ENCODE measurements around the gene MED27.
"Not testable (repeated sequence)": the region's sequence is repeated elsewhere in the genome, so short reads cannot be mapped to it uniquely, and the experiment has no call there.

Gene MED27

GRCh38 chr9:131936929-131937328 lies 142.7 kb downstream of the MED27 start:
- no peak for DNase-seq (ENCODE audit: low read depth, low spot score)
- Histone ChIP-seq H3K4me3 (ENCODE audit: insufficient read length, low read depth) (no peak overlapping the region), H3K9ac (ENCODE audit: insufficient read length, low read depth) (no peak overlapping the region), H3K36me3 (ENCODE audit: insufficient read depth, insufficient read length, low read length) (peaks cover 22% of the 10 kb centered on the region), H3K4me1 (ENCODE audit: insufficient read depth, insufficient read length) (no peaks in the 10 kb centered on the region), H3K9me3 (ENCODE audit: insufficient read depth, low read length) (no peaks in the 10 kb centered on the region), H3K27me3 (ENCODE audit: insufficient read depth, insufficient read length) (no peaks in the 10 kb centered on the region)
- no peak for TF ChIP-seq YY1 (IDR thresholded peaks at IDR 0.05; ENCODE audit: insufficient read depth, insufficient read length)
- no peak for TF ChIP-seq ZNF274 (IDR thresholded peaks at IDR 0.05; ENCODE audit: low read depth, low read length)
- no peak for TF ChIP-seq SUZ12 (IDR thresholded peaks at IDR 0.05; ENCODE audit: extremely low read depth, insufficient read depth, insufficient read length)

- no peaks in the 10 kb centered on the region for H3K4me1 ChIP-seq (ENCODE audit: insufficient read depth, insufficient read length)
- peaks cover 22% of the 10 kb centered on the region for H3K36me3 ChIP-seq (ENCODE audit: insufficient read depth, insufficient read length, low read length)
- no peak for DNase-seq (ENCODE audit: low read depth, low spot score)
- TF ChIP-seq SUZ12 (IDR thresholded peaks at IDR 0.05; ENCODE audit: extremely low read depth, insufficient read depth, insufficient read length) (no peak), YY1 (IDR thresholded peaks at IDR 0.05; ENCODE audit: insufficient read depth, insufficient read length) (no peak), ZNF274 (IDR thresholded peaks at IDR 0.05; ENCODE audit: low read depth, low read length) (no peak)
- H3K27me3 ChIP-seq (ENCODE audit: insufficient read depth, insufficient read length), result no peaks in the 10 kb centered on the region
- no peak overlapping the region for H3K4me3 ChIP-seq (ENCODE audit: insufficient read length, low read depth)
- H3K9me3 ChIP-seq (ENCODE audit: insufficient read depth, low read length), result no peaks in the 10 kb centered on the region
- no peak overlapping the region for H3K9ac ChIP-seq (ENCODE audit: insufficient read length, low read depth)
Observed at GRCh38 chr9:131934673-131935072, 145.0 kb downstream of the MED27 start.

GRCh38 chr9:131927091-131927490 lies 152.6 kb downstream of the MED27 start:
- Histone ChIP-seq H3K36me3 (ENCODE audit: insufficient read depth, insufficient read length, low read length) (no peaks in the 10 kb centered on the region), H3K27me3 (ENCODE audit: insufficient read depth, insufficient read length) (no peaks in the 10 kb centered on the region), H3K9ac (ENCODE audit: insufficient read length, low read depth) (no peak overlapping the region), H3K9me3 (ENCODE audit: insufficient read depth, low read length) (no peaks in the 10 kb centered on the region), H3K4me1 (ENCODE audit: insufficient read depth, insufficient read length) (peaks cover 3% of the 10 kb centered on the region), H3K4me3 (ENCODE audit: insufficient read length, low read depth) (no peak overlapping the region)
- TF ChIP-seq YY1 (IDR thresholded peaks at IDR 0.05; ENCODE audit: insufficient read depth, insufficient read length) (no peak), SUZ12 (IDR thresholded peaks at IDR 0.05; ENCODE audit: extremely low read depth, insufficient read depth, insufficient read length) (no peak), ZNF274 (IDR thresholded peaks at IDR 0.05; ENCODE audit: low read depth, low read length) (no peak)
- no peak for DNase-seq (ENCODE audit: low read depth, low spot score)

GRCh38 chr9:131926360-131926922 lies 153.2 kb downstream of the MED27 start:
- Histone ChIP-seq H3K36me3 (ENCODE audit: insufficient read depth, insufficient read length, low read length) (no peaks in the 10 kb centered on the region), H3K9me3 (ENCODE audit: insufficient read depth, low read length) (no peaks in the 10 kb centered on the region), H3K9ac (ENCODE audit: insufficient read length, low read depth) (no peak overlapping the region), H3K4me3 (ENCODE audit: insufficient read length, low read depth) (no peak overlapping the region), H3K27me3 (ENCODE audit: insufficient read depth, insufficient read length) (no peaks in the 10 kb centered on the region), H3K4me1 (ENCODE audit: insufficient read depth, insufficient read length) (peaks cover 3% of the 10 kb centered on the region)
- DNase-seq (ENCODE audit: low read depth, low spot score), result no peak
- TF ChIP-seq ZNF274 (IDR thresholded peaks at IDR 0.05; ENCODE audit: low read depth, low read length) (no peak), YY1 (IDR thresholded peaks at IDR 0.05; ENCODE audit: insufficient read depth, insufficient read length) (no peak), SUZ12 (IDR thresholded peaks at IDR 0.05; ENCODE audit: extremely low read depth, insufficient read depth, insufficient read length) (no peak)

- no peaks in the 10 kb centered on the region for H3K36me3 ChIP-seq (ENCODE audit: insufficient read depth, insufficient read length, low read length)
- DNase-seq (ENCODE audit: low read depth, low spot score), result no peak
- TF ChIP-seq ZNF274 (IDR thresholded peaks at IDR 0.05; ENCODE audit: low read depth, low read length), result no peak
- TF ChIP-seq SUZ12 (IDR thresholded peaks at IDR 0.05; ENCODE audit: extremely low read depth, insufficient read depth, insufficient read length), result no peak
- TF ChIP-seq YY1 (IDR thresholded peaks at IDR 0.05; ENCODE audit: insufficient read depth, insufficient read length), result no peak
- peaks cover 3% of the 10 kb centered on the region for H3K4me1 ChIP-seq (ENCODE audit: insufficient read depth, insufficient read length)
- H3K9ac ChIP-seq (ENCODE audit: insufficient read length, low read depth), result no peak overlapping the region
- H3K9me3 ChIP-seq (ENCODE audit: insufficient read depth, low read length), result no peaks in the 10 kb centered on the region
- H3K27me3 ChIP-seq (ENCODE audit: insufficient read depth, insufficient read length), result no peaks in the 10 kb centered on the region
- H3K4me3 ChIP-seq (ENCODE audit: insufficient read length, low read depth), result no peak overlapping the region
Observed at GRCh38 chr9:131925677-131926177, 153.9 kb downstream of the MED27 start.

- no peaks in the 10 kb centered on the region for H3K9me3 ChIP-seq (ENCODE audit: insufficient read depth, low read length)
- TF ChIP-seq YY1 (IDR thresholded peaks at IDR 0.05; ENCODE audit: insufficient read depth, insufficient read length), result no peak
- TF ChIP-seq SUZ12 (IDR thresholded peaks at IDR 0.05; ENCODE audit: extremely low read depth, insufficient read depth, insufficient read length), result no peak
- no peak for TF ChIP-seq ZNF274 (IDR thresholded peaks at IDR 0.05; ENCODE audit: low read depth, low read length)
- DNase-seq (ENCODE audit: low read depth, low spot score), result no peak
- H3K9ac ChIP-seq (ENCODE audit: insufficient read length, low read depth), result no peak overlapping the region
- no peaks in the 10 kb centered on the region for H3K36me3 ChIP-seq (ENCODE audit: insufficient read depth, insufficient read length, low read length)
- H3K27me3 ChIP-seq (ENCODE audit: insufficient read depth, insufficient read length), result no peaks in the 10 kb centered on the region
- H3K4me3 ChIP-seq (ENCODE audit: insufficient read length, low read depth), result no peak overlapping the region
- H3K4me1 ChIP-seq (ENCODE audit: insufficient read depth, insufficient read length), result peaks cover 3% of the 10 kb centered on the region
Observed at GRCh38 chr9:131923766-131924165, 155.9 kb downstream of the MED27 start.

- H3K27me3 ChIP-seq (ENCODE audit: insufficient read depth, insufficient read length), result no peaks in the 10 kb centered on the region
- no peaks in the 10 kb centered on the region for H3K36me3 ChIP-seq (ENCODE audit: insufficient read depth, insufficient read length, low read length)
- DNase-seq (ENCODE audit: low read depth, low spot score), result no peak
- no peaks in the 10 kb centered on the region for H3K9me3 ChIP-seq (ENCODE audit: insufficient read depth, low read length)
- H3K4me3 ChIP-seq (ENCODE audit: insufficient read length, low read depth), result no peak overlapping the region
- peaks cover 3% of the 10 kb centered on the region for H3K4me1 ChIP-seq (ENCODE audit: insufficient read depth, insufficient read length)
- no peak overlapping the region for H3K9ac ChIP-seq (ENCODE audit: insufficient read length, low read depth)
- no peak for TF ChIP-seq ZNF274 (IDR thresholded peaks at IDR 0.05; ENCODE audit: low read depth, low read length)
- TF ChIP-seq YY1 (IDR thresholded peaks at IDR 0.05; ENCODE audit: insufficient read depth, insufficient read length), result no peak
- TF ChIP-seq SUZ12 (IDR thresholded peaks at IDR 0.05; ENCODE audit: extremely low read depth, insufficient read depth, insufficient read length), result no peak
Observed at GRCh38 chr9:131923132-131923671, 156.5 kb downstream of the MED27 start.

- DNase-seq (ENCODE audit: low read depth, low spot score); H3K27me3 ChIP-seq (ENCODE audit: insufficient read depth, insufficient read length): not testable (repeated sequence)
Observed at GRCh38 chr9:131921635-131922034, 158.0 kb downstream of the MED27 start.

More at GRCh38 chr9:131921635-131922034, 158.0 kb downstream of the MED27 start:
- not testable (repeated sequence) for H3K4me1 ChIP-seq (ENCODE audit: insufficient read depth, insufficient read length); H3K9ac ChIP-seq (ENCODE audit: insufficient read length, low read depth); H3K36me3 ChIP-seq (ENCODE audit: insufficient read depth, insufficient read length, low read length); H3K4me3 ChIP-seq (ENCODE audit: insufficient read length, low read depth); H3K9me3 ChIP-seq (ENCODE audit: insufficient read depth, low read length)

Data from NT2/D1 (cell line).